PFSK-1 (cell line): ENCODE measurements around the gene SLC18A2.

Experiments
- FOXP2 ChIP-seq: optimal IDR thresholded peaks from 2 replicates; pipeline ENCODE3; 2011; ENCODE audit warnings: borderline replicate concordance, control low read depth, inconsistent platforms; ENCODE audit not compliant: insufficient read depth; ENCODE audit errors: extremely low read length, extremely low read depth
- POLR2AphosphoS5 ChIP-seq: IDR thresholded peaks from 2 replicates; pipeline ENCODE4 v1.6.1; 2012; ENCODE audit warnings: low read depth, mild to moderate bottlenecking, control low read depth, low read length, moderate library complexity
- REST ChIP-seq, 2 experiments: IDR thresholded peaks; 2 replicates each; pipeline versions ENCODE4 v1.6.1 to v1.8.0; 2011 to 2012; ENCODE audit warnings: low read depth in 2 of 2, low read length in 2 of 2, control low read depth in 1 of 2, inconsistent platforms in 1 of 2, mild to moderate bottlenecking in 1 of 2, moderate library complexity in 1 of 2; ENCODE audit not compliant: insufficient read depth in 1 of 2
- SIN3A ChIP-seq: IDR thresholded peaks from 2 replicates; pipeline ENCODE4 v1.6.1; 2012; ENCODE audit warnings: mild to moderate bottlenecking, low read length, moderate library complexity, borderline replicate concordance; ENCODE audit not compliant: insufficient read depth
- TAF1 ChIP-seq: IDR thresholded peaks from 2 replicates; pipeline ENCODE4 v1.6.1; 2012; ENCODE audit warnings: low read length, control low read depth, borderline replicate concordance; ENCODE audit not compliant: insufficient read depth

Gene SLC18A2

GRCh38 chr10:117268907-117269306 is 28.0 kb downstream of the SLC18A2 start:
- TF ChIP-seq FOXP2 (no peak), POLR2AphosphoS5 (no peak)

GRCh38 chr10:117271427-117271826 is 30.5 kb downstream of the SLC18A2 start:
- TF ChIP-seq FOXP2: no peak
- TF ChIP-seq POLR2AphosphoS5: no peak
- TF ChIP-seq REST (IDR thresholded peaks at IDR 0.05; ENCODE audit: insufficient read depth in 1 of 2, low read depth in 2 of 2, low read length in 2 of 2): no peak
- no peak for TF ChIP-seq SIN3A
- TF ChIP-seq TAF1: no peak

DNA sequence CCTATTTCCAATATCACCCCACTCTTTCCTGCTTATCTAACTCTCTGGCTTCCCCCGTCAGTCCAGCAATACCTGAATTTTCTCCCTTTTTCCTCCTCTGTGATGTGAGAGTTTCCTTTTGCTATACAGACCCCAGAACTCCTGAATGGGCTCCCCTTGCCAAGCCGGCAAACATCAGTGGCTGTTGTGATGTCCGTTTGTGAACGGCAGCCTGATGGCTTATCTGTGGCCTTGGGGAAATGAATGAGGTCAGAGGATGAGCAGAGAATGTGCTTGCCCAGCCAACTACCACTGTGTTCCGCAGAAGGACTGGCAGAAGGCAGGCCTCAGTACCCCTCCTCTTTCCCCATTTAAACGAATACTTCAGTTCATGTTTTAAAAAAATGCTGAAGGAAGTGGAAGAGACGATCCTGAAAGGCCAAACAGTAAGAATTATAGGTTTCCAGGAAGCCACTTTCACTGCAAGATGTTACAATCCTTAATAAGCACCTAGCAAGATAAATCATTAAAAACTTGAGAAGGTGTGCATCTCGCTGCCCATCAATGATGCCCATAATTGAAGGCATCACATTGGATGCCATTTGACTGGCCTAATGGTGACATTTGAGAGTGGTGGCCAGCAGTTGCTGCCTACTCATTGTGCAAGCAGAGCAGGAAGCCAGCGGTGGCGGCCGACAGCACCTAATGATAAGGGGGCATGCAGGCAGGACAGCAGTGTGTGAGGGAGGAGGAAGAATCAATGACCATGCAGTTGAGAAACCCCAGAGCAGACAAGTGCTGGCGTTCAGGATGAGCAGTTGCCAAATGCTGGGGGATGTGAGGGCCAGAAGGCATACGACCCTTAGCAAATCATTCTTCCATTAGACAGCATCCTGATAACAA is 31.5 kb downstream of the SLC18A2 start:
- no peak for TF ChIP-seq SIN3A
- TF ChIP-seq REST (IDR thresholded peaks at IDR 0.05; ENCODE audit: insufficient read depth in 1 of 2, low read depth in 2 of 2, low read length in 2 of 2): no peak

DNA sequence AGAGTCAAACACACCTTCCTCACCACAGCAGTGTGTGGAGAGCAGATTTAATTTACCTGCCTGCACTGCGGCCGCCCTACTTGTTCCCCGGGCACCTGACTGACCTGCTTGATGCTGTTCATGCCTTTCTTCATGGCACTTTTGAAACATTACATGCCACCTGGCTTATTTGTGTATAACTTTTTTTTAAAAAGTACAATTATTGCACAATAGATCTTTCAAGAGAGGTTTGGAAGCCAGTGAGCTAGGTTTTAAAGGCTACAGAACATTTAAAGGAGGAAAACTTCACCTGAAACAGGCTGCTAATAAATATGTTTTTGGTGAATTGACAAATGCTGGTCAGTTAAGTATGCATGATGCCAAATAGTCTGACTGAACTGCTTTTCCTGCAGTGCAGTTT is 33.1 kb downstream of the SLC18A2 start:
- TF ChIP-seq POLR2AphosphoS5: no peak
- TF ChIP-seq REST (IDR thresholded peaks at IDR 0.05; ENCODE audit: insufficient read depth in 1 of 2, low read depth in 2 of 2, low read length in 2 of 2): no peak
- no peak for TF ChIP-seq FOXP2
- no peak for TF ChIP-seq TAF1
- TF ChIP-seq SIN3A: no peak

GRCh38 chr10:117274509-117274908 is 33.6 kb downstream of the SLC18A2 start:
- TF ChIP-seq TAF1: no peak
- no peak for TF ChIP-seq POLR2AphosphoS5
- no peak for TF ChIP-seq SIN3A
- TF ChIP-seq REST (IDR thresholded peaks at IDR 0.05; ENCODE audit: insufficient read depth in 1 of 2, low read depth in 2 of 2, low read length in 2 of 2): no peak
